Stimulated activated naive CD8-positive, alpha-beta T cell treated with anti-CD3 and anti-CD28 coated beads, Interleukin-15, Interleukin-2, amounts not matched to agents 100 ng/mL and 50 ng/mL, for 24 hours (primary cell): ENCODE data around the gene SEC61G.

Experiments used
- H3K27ac Mint-ChIP-seq: one replicate; pipeline ENCODE4 v1.8.0; 2021; ENCODE audit warnings: mild to moderate bottlenecking, mixed read lengths
- H3K27me3 Mint-ChIP-seq: one replicate; pipeline ENCODE4 v1.8.0; 2021; ENCODE audit warnings: mixed read lengths
- H3K36me3 Mint-ChIP-seq: one replicate; pipeline ENCODE4 v1.8.0; 2021; ENCODE audit warnings: low read depth, mixed read lengths
- H3K4me1 Mint-ChIP-seq: one replicate; pipeline ENCODE4 v1.8.0; 2021; ENCODE audit warnings: low read depth, mixed read lengths
- H3K4me3 Mint-ChIP-seq: one replicate; pipeline ENCODE4 v1.8.0; 2021; ENCODE audit warnings: mild to moderate bottlenecking, mixed read lengths
- H3K9me3 Mint-ChIP-seq: one replicate; pipeline ENCODE4 v1.8.0; 2021; ENCODE audit warnings: mixed read lengths

SEC61G gene

GRCh38 chr7:54722502-54722901 lies 36.5 kb downstream of the SEC61G start:
- Mint-ChIP-seq H3K36me3 (no peaks in the 10 kb centered on the region), H3K4me3 (no peak overlapping the region), H3K4me1 (no peaks in the 10 kb centered on the region), H3K27ac (no peak overlapping the region), H3K9me3 (peaks cover 11% of the 10 kb centered on the region), H3K27me3 (no peaks in the 10 kb centered on the region)

DNA sequence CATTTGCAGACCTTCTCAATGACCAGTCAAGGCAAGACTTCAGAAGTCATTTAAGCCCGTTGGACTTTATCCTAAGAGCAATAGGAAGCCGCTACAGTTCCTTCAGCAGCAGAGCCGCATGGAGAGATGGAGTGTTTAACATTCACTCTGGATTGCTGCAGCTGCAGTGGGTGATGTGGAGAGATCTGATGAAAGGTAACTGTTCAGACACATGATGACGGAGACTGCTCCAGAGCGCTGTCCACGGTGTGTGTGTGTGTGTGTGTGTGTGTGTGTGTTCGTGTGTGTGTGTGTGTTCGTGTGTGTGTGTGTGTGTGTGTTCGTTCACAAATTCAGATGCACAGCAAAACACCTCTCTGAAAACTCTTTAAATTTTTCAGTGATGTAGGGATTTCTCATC lies 37.0 kb downstream of the SEC61G start:
- Mint-ChIP-seq H3K27me3 (no peaks in the 10 kb centered on the region), H3K36me3 (no peaks in the 10 kb centered on the region), H3K9me3 (peaks cover 14% of the 10 kb centered on the region), H3K4me1 (no peaks in the 10 kb centered on the region), H3K4me3 (no peak overlapping the region), H3K27ac (no peak overlapping the region)

- H3K36me3 Mint-ChIP-seq = no peaks in the 10 kb centered on the region
- no peak overlapping the region for H3K4me3 Mint-ChIP-seq
- H3K4me1 Mint-ChIP-seq = no peaks in the 10 kb centered on the region
- no peaks in the 10 kb centered on the region for H3K27me3 Mint-ChIP-seq
- H3K27ac Mint-ChIP-seq = no peak overlapping the region
- H3K9me3 Mint-ChIP-seq = peaks cover 14% of the 10 kb centered on the region
Measured at GRCh38 chr7:54719974-54720373, 39.0 kb downstream of the SEC61G start.

DNA sequence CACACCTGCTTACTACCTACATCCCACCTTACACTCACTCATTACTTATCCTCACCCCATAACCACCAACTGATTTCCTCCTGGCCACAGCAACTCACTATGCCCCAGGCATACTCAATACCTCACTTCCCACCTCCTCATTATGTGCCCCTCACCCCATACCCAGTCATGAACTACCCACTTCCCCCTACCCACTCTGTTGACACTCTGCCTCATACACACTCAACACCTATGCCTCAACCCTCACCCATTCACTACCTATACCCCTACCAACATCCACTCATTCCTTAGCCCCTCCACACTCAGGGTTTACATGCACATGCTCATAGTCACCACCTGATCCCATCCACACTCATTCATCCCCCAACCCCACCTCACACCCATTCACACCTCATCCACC lies 39.6 kb downstream of the SEC61G start:
- Mint-ChIP-seq H3K27me3 (no peaks in the 10 kb centered on the region), H3K4me1 (no peaks in the 10 kb centered on the region), H3K9me3 (peaks cover 14% of the 10 kb centered on the region), H3K27ac (no peak overlapping the region), H3K36me3 (no peaks in the 10 kb centered on the region), H3K4me3 (no peak overlapping the region)

GRCh38 chr7:54712820-54713219 lies 46.2 kb downstream of the SEC61G start:
- Mint-ChIP-seq H3K27ac (no peak overlapping the region), H3K9me3 (peaks cover 30% of the 10 kb centered on the region), H3K4me1 (no peaks in the 10 kb centered on the region), H3K4me3 (no peak overlapping the region), H3K27me3 (peaks cover 5% of the 10 kb centered on the region), H3K36me3 (no peaks in the 10 kb centered on the region)

DNA sequence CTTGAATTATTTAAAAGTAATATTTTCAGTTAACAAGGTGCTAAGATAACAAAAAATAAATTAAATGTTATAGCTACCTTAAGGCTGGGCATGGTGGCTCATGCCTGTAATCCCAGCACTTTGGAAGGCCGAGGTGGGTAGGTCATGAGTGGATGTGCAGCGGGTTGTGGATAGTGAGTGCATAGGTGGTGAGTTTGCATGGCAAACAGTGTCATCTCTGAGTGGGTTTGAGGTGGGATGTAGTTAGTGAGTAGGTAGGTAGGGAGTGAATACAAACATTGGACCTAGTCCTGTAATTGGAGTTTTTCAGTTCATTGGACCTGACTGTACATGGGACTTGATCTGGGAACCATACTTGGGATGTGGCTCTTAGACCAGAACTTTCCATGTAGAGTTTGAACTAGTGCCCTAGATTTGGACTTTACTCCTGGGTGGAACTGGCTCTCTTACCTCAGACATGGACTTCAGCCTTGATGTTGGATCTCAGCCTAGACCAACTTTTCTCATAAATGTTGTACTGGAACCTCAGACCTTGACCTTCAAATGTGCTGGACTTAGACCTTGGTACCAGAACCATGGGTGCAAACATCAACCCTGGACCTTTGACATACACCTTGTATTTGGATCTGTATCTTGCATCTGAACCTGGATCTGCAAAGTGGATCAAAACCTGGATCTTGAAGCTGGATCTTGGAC lies 47.0 kb downstream of the SEC61G start:
- H3K4me3 Mint-ChIP-seq = no peak overlapping the region
- peaks cover 26% of the 10 kb centered on the region for H3K9me3 Mint-ChIP-seq
- H3K36me3 Mint-ChIP-seq = no peaks in the 10 kb centered on the region
- H3K4me1 Mint-ChIP-seq = no peaks in the 10 kb centered on the region
- H3K27me3 Mint-ChIP-seq = peaks cover 5% of the 10 kb centered on the region
- no peak overlapping the region for H3K27ac Mint-ChIP-seq

DNA sequence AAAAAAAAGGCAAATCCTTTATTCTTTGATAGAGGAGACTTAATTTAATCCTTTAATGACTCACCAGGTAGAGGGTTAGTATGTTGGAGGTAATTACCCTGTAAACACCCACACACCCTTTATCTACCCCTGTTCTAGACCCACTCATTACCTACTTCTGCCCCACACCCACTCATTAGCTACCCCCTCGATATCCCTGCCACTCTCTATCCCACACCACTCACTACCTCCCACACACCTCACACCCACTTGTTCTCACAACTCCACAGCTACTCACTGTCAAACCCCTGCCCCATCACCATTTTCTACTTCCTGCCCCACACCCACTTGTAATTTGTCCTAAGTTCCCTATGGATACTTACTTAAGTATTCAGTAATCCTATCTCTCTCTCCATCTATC lies 49.7 kb downstream of the SEC61G start:
- no peaks in the 10 kb centered on the region for H3K36me3 Mint-ChIP-seq
- H3K27ac Mint-ChIP-seq = no peak overlapping the region
- H3K4me1 Mint-ChIP-seq = no peaks in the 10 kb centered on the region
- H3K27me3 Mint-ChIP-seq = peaks cover 7% of the 10 kb centered on the region
- peaks cover 35% of the 10 kb centered on the region for H3K9me3 Mint-ChIP-seq
- no peak overlapping the region for H3K4me3 Mint-ChIP-seq

GRCh38 chr7:54705436-54705835 lies 53.6 kb downstream of the SEC61G start:
- Mint-ChIP-seq H3K27ac (no peak overlapping the region), H3K4me3 (no peak overlapping the region), H3K27me3 (peaks cover 8% of the 10 kb centered on the region), H3K36me3 (no peaks in the 10 kb centered on the region), H3K4me1 (no peaks in the 10 kb centered on the region), H3K9me3 (peaks cover 26% of the 10 kb centered on the region)

- Mint-ChIP-seq H3K36me3 (no peaks in the 10 kb centered on the region), H3K9me3 (peaks cover 26% of the 10 kb centered on the region), H3K4me3 (no peak overlapping the region), H3K27me3 (peaks cover 8% of the 10 kb centered on the region), H3K4me1 (no peaks in the 10 kb centered on the region), H3K27ac (no peak overlapping the region)
Measured at GRCh38 chr7:54704851-54705250, 54.2 kb downstream of the SEC61G start.
